Esophagus squamous epithelium (tissue), 4 donors: Measurements from ENCODE around the gene SETD1B.

Experiments used
- POLR2A ChIP-seq, 4 donors: fragments of 450-650 bp; IDR thresholded peaks; one replicate each; pipeline ENCODE4 v1.6.1; 2017; ENCODE audit warnings: antibody characterized with exemption in 4 of 4, mild to moderate bottlenecking in 4 of 4, moderate library complexity in 3 of 4
- TF ChIP-seq, protein P1 (sequence below), 6 experiments: fragments of 450-650 bp in 4 of 6; fragments of 200-600 bp in 2 of 6; sonication (generic) in 2 of 6; IDR thresholded peaks; one replicate each; pipeline ENCODE4 v1.5.1; 2016 to 2019; ENCODE audit warnings: antibody characterized with exemption in 6 of 6, mild to moderate bottlenecking in 4 of 6, moderate library complexity in 4 of 6

DNA sequence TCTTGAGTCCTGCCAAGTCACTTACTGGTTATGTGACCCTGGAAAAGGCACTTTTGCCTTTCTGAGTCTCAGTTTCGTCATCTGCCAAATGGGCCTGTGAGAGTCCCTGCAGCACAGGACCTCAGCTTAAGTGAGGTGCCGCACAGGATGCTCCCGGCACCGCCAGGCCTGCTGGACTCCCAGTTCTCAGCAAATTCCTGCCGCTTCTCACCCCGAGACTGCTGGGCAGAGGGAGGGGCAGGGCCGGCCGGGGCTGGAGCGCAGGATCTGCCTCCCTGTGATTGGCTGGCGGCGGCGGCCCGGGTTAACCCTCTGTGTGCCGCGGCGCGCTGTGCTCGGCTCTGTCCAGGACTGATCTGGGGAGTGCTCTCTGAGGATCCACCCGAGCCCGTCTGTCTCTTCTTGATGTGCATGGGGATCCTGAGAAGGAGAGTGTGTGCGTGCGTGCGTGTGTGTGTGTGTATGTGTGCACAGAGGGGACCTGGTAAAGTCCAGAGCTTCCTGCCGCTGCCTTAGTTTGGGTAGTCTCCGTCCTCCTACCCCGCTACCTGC lies 8.6 kb downstream of the SETD1B start:
- TF ChIP-seq, protein P1, sequence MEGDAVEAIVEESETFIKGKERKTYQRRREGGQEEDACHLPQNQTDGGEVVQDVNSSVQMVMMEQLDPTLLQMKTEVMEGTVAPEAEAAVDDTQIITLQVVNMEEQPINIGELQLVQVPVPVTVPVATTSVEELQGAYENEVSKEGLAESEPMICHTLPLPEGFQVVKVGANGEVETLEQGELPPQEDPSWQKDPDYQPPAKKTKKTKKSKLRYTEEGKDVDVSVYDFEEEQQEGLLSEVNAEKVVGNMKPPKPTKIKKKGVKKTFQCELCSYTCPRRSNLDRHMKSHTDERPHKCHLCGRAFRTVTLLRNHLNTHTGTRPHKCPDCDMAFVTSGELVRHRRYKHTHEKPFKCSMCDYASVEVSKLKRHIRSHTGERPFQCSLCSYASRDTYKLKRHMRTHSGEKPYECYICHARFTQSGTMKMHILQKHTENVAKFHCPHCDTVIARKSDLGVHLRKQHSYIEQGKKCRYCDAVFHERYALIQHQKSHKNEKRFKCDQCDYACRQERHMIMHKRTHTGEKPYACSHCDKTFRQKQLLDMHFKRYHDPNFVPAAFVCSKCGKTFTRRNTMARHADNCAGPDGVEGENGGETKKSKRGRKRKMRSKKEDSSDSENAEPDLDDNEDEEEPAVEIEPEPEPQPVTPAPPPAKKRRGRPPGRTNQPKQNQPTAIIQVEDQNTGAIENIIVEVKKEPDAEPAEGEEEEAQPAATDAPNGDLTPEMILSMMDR (IDR thresholded peaks at IDR 0.05) = no peak
- no peak for TF ChIP-seq POLR2A (IDR thresholded peaks at IDR 0.05)
